HEK293T (cell line): ENCODE measurements around the gene TFDP2.

ENCODE experiments used
- BHLHE40 ChIP-seq: fragments of 450-650 bp; IDR thresholded peaks from 2 replicates; pipeline ENCODE4 v1.6.1; 2016; ENCODE audit warnings: mild to moderate bottlenecking, moderate library complexity, borderline replicate concordance
- CTBP1 ChIP-seq: fragments of 450-650 bp; IDR thresholded peaks from 2 replicates; pipeline ENCODE4 v1.6.1; 2016; ENCODE audit warnings: borderline replicate concordance
- ELF4 ChIP-seq: fragments of 450-650 bp; IDR thresholded peaks from 2 replicates; pipeline ENCODE4 v1.6.1; 2017; ENCODE audit warnings: antibody characterized with exemption
- FOXA1 ChIP-seq: fragments of 450-650 bp; IDR thresholded peaks from 2 replicates; pipeline ENCODE4 v1.6.1; 2016; ENCODE audit warnings: mild to moderate bottlenecking
- FOXK2 ChIP-seq: fragments of 450-650 bp; IDR thresholded peaks from 2 replicates; pipeline ENCODE4 v1.6.1; 2016; ENCODE audit warnings: mild to moderate bottlenecking
- FOXM1 ChIP-seq: fragments of 450-650 bp; IDR thresholded peaks from 2 replicates; pipeline ENCODE4 v1.6.1; 2017; ENCODE audit warnings: mild to moderate bottlenecking, borderline replicate concordance
- HDGF ChIP-seq: fragments of 450-650 bp; IDR thresholded peaks from 2 replicates; pipeline ENCODE4 v1.6.1; 2017; ENCODE audit warnings: antibody characterized with exemption, borderline replicate concordance
- NFRKB ChIP-seq: fragments of 450-650 bp; IDR thresholded peaks from 2 replicates; pipeline ENCODE4 v1.6.1; 2016; ENCODE audit warnings: mild to moderate bottlenecking, moderate library complexity
- SP1 ChIP-seq: fragments of 450-650 bp; IDR thresholded peaks from 2 replicates; pipeline ENCODE4 v1.6.1; 2017
- SUZ12 ChIP-seq: fragments of 450-650 bp; IDR thresholded peaks from 2 replicates; pipeline ENCODE4 v1.6.1; 2016; ENCODE audit warnings: mild to moderate bottlenecking
- ZNF384 ChIP-seq: fragments of 450-650 bp; IDR thresholded peaks from 2 replicates; pipeline ENCODE4 v1.6.1; 2016
- TF ChIP-seq, protein P1 (sequence below): fragments of 450-650 bp; IDR thresholded peaks from 2 replicates; pipeline ENCODE4 v1.6.1; 2016

DNA sequence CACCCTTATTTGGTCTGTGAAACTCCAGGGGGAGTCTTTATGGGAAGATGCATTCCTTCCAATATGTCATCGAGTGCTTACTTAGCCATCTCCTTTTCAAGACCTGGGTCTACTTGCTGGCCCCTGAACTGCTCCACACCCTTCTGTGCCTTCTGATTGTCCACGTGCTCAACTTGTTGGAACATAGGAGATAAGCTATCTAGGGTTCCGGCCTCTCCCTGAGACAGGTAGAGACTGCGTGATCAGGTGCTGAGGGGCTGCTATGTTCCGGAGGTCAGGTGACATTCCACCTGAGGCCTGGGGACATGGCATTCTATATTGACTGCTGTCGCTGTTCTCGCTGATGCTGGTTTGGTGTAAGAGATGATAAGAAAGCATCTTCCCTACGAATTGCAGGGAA, 207.3 kb downstream of the TFDP2 start:
- no peak for TF ChIP-seq SP1
- TF ChIP-seq HDGF, result no peak
- no peak for TF ChIP-seq FOXM1
- TF ChIP-seq ZNF384, result no peak
- no peak for TF ChIP-seq ELF4
- TF ChIP-seq FOXA1, result no peak
- TF ChIP-seq SUZ12, result no peak
- no peak for TF ChIP-seq CTBP1
- TF ChIP-seq, protein P1, sequence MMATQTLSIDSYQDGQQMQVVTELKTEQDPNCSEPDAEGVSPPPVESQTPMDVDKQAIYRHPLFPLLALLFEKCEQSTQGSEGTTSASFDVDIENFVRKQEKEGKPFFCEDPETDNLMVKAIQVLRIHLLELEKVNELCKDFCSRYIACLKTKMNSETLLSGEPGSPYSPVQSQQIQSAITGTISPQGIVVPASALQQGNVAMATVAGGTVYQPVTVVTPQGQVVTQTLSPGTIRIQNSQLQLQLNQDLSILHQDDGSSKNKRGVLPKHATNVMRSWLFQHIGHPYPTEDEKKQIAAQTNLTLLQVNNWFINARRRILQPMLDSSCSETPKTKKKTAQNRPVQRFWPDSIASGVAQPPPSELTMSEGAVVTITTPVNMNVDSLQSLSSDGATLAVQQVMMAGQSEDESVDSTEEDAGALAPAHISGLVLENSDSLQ, result no peak
- no peak for TF ChIP-seq FOXK2
- TF ChIP-seq NFRKB, result no peak
- TF ChIP-seq BHLHE40, result no peak
